Fibroblast of lung (primary cell): Measurements from ENCODE around the gene KLC1. TPM values are rescaled to one million over a fixed set of nuclear protein-coding genes. Genes with fewer than 3 reads are reported as not detected.

Experiments
- DNase-seq, 2 donors: peaks; one replicate each; pipeline versions ENCODE4 v3.0.0 to v3.0.0-alpha.2; 2010; ENCODE audit warnings: low read depth in 2 of 2
- H2AFZ ChIP-seq: 2 replicates; pipeline ENCODE4 v1.5.1; 2012; ENCODE audit warnings: low read length, control low read depth, inconsistent platforms
- H3K27ac ChIP-seq: 2 replicates; pipeline ENCODE4 v1.5.1; 2011; ENCODE audit warnings: low read length, control low read depth; ENCODE audit not compliant: insufficient read depth
- H3K27me3 ChIP-seq: 2 replicates; pipeline ENCODE4 v1.5.1; 2011; ENCODE audit warnings: mild to moderate bottlenecking, low read length; ENCODE audit not compliant: control insufficient read depth, insufficient read depth
- H3K36me3 ChIP-seq: 2 replicates; pipeline ENCODE4 v1.5.1; 2011; ENCODE audit warnings: low read length; ENCODE audit not compliant: control insufficient read depth, insufficient read depth
- H3K4me1 ChIP-seq: 2 replicates; pipeline ENCODE4 v1.5.1; 2011; ENCODE audit warnings: low read length; ENCODE audit not compliant: control insufficient read depth, insufficient read depth; ENCODE audit errors: extremely low read depth
- H3K4me2 ChIP-seq: 2 replicates; pipeline ENCODE4 v1.5.1; 2011; ENCODE audit warnings: low read length, control low read depth; ENCODE audit not compliant: insufficient read depth; ENCODE audit errors: extremely low read depth
- H3K4me3 ChIP-seq, 4 experiments: fragments of 200-600 bp in 1 of 4; sonication (generic) in 1 of 4; replicated peaks in 1 of 4; 2 replicates each; pipeline ENCODE4 v1.5.1; 2011 to 2016; ENCODE audit warnings: low read length in 4 of 4, low read depth in 3 of 4, mild to moderate bottlenecking in 3 of 4, control low read depth in 2 of 4, inconsistent platforms in 1 of 4, mixed read lengths in 1 of 4; ENCODE audit not compliant: insufficient read depth in 1 of 4; ENCODE audit errors: control extremely low read depth in 1 of 4
- H3K79me2 ChIP-seq: 2 replicates; pipeline ENCODE4 v1.5.1; 2012; ENCODE audit warnings: mild to moderate bottlenecking, low read length, inconsistent platforms; ENCODE audit not compliant: control insufficient read depth, insufficient read depth
- H3K9ac ChIP-seq: 2 replicates; pipeline ENCODE4 v1.5.1; 2011; ENCODE audit warnings: mild to moderate bottlenecking, low read length, control low read depth; ENCODE audit not compliant: insufficient read depth
- H3K9me3 ChIP-seq: 2 replicates; pipeline ENCODE4 v1.5.1; 2012; ENCODE audit warnings: low read depth, low read length; ENCODE audit not compliant: control insufficient read depth, insufficient read depth
- H4K20me1 ChIP-seq: 2 replicates; pipeline ENCODE4 v1.5.1; 2011; ENCODE audit warnings: low read length; ENCODE audit not compliant: control insufficient read depth, insufficient read depth; ENCODE audit errors: extremely low read depth
- CTCF ChIP-seq, 2 donors: IDR thresholded peaks in 1 of 2; conservative IDR thresholded peaks in 1 of 2; 1 replicate in 1 of 2; 2 replicates in 1 of 2; pipeline ENCODE4 v1.5.1; 2011 to 2012; ENCODE audit warnings: low read length in 2 of 2, control low read depth in 1 of 2, inconsistent platforms in 1 of 2, low read depth in 1 of 2, mild to moderate bottlenecking in 1 of 2
- EZH2 ChIP-seq: IDR thresholded peaks from 2 replicates; pipeline ENCODE4 v1.5.1; 2012; ENCODE audit warnings: low read length, control low read depth, mild to moderate bottlenecking; ENCODE audit errors: missing control alignments
- polyA plus RNA-seq, 2 donors: library from polyadenylated mRNA; depleted of rRNA in 1 of 2; stranded (reverse) in 1 of 2; unstranded in 1 of 2; fragments of >200 nt; gene quantifications; 2 replicates each; pipeline ENCODE4 v1.2.1, GENCODE V29; 2011 to 2012; ENCODE audit warnings: missing spikeins in 1 of 2
- total RNA-seq: library from RNA; depleted of rRNA; stranded (reverse); fragments of >200 nt; gene quantifications from 2 replicates; pipeline ENCODE4 v1.2.1, GENCODE V29; 2014

Gene KLC1
- total and polyA plus RNA-seq, 2 donors (not counting 1 experiment from before 2014, with no cell fraction given): 180 to 219 TPM

- Histone ChIP-seq H2AFZ (no peak overlapping the region), H3K36me3 (peaks cover 26% of the 10 kb centered on the region), H3K27me3 (no peaks in the 10 kb centered on the region), H3K4me2 (no peak overlapping the region), H3K9ac (no peak overlapping the region), H3K4me3 (no peak overlapping the region), H3K79me2 (peaks cover 43% of the 10 kb centered on the region), H3K9me3 (no peaks in the 10 kb centered on the region), H3K4me1 (peaks cover 9% of the 10 kb centered on the region), H3K27ac (peak overlapping the region; percentile 14), H4K20me1 (no peaks in the 10 kb centered on the region)
- TF ChIP-seq EZH2 (no peak), CTCF (conservative IDR thresholded peaks at IDR 0.05 in 1 of 2, IDR thresholded peaks at IDR 0.05 in 1 of 2; ENCODE audit: low read depth in 1 of 2, low read length in 2 of 2) (no peak)
- no peak for DNase-seq
Measured at GRCh38 chr14:103667671-103668070, 38.7 kb downstream of the KLC1 start.

- Histone ChIP-seq H3K27me3 (no peaks in the 10 kb centered on the region), H3K36me3 (peaks cover 24% of the 10 kb centered on the region), H3K9ac (no peak overlapping the region), H2AFZ (no peak overlapping the region), H3K79me2 (peaks cover 43% of the 10 kb centered on the region), H3K9me3 (no peaks in the 10 kb centered on the region), H4K20me1 (no peaks in the 10 kb centered on the region), H3K4me1 (peaks cover 8% of the 10 kb centered on the region), H3K4me3 (no peak overlapping the region), H3K27ac (no peak overlapping the region), H3K4me2 (no peak overlapping the region)
- no peak for DNase-seq
- TF ChIP-seq EZH2: no peak
- TF ChIP-seq CTCF (conservative IDR thresholded peaks at IDR 0.05 in 1 of 2, IDR thresholded peaks at IDR 0.05 in 1 of 2; ENCODE audit: low read depth in 1 of 2, low read length in 2 of 2): no peak
Measured at GRCh38 chr14:103668117-103668516, 39.1 kb downstream of the KLC1 start.

- Histone ChIP-seq H3K27ac (no peak overlapping the region), H3K79me2 (peaks cover 39% of the 10 kb centered on the region), H4K20me1 (no peaks in the 10 kb centered on the region), H3K36me3 (peaks cover 26% of the 10 kb centered on the region), H3K4me2 (no peak overlapping the region), H3K4me1 (no peaks in the 10 kb centered on the region), H3K9ac (no peak overlapping the region), H3K27me3 (no peaks in the 10 kb centered on the region), H2AFZ (no peak overlapping the region), H3K4me3 (no peak overlapping the region), H3K9me3 (no peaks in the 10 kb centered on the region)
- no peak for TF ChIP-seq CTCF (conservative IDR thresholded peaks at IDR 0.05 in 1 of 2, IDR thresholded peaks at IDR 0.05 in 1 of 2; ENCODE audit: low read depth in 1 of 2, low read length in 2 of 2)
- no peak for TF ChIP-seq EZH2
- no peak for DNase-seq
Measured at GRCh38 chr14:103669370-103669769, 40.4 kb downstream of the KLC1 start.
